Measurements from ENCODE around the gene FNDC3B.
A peak's percentile ranks its signal among the peaks of the same experiment; 100 is the strongest.

The FNDC3B gene

DNA sequence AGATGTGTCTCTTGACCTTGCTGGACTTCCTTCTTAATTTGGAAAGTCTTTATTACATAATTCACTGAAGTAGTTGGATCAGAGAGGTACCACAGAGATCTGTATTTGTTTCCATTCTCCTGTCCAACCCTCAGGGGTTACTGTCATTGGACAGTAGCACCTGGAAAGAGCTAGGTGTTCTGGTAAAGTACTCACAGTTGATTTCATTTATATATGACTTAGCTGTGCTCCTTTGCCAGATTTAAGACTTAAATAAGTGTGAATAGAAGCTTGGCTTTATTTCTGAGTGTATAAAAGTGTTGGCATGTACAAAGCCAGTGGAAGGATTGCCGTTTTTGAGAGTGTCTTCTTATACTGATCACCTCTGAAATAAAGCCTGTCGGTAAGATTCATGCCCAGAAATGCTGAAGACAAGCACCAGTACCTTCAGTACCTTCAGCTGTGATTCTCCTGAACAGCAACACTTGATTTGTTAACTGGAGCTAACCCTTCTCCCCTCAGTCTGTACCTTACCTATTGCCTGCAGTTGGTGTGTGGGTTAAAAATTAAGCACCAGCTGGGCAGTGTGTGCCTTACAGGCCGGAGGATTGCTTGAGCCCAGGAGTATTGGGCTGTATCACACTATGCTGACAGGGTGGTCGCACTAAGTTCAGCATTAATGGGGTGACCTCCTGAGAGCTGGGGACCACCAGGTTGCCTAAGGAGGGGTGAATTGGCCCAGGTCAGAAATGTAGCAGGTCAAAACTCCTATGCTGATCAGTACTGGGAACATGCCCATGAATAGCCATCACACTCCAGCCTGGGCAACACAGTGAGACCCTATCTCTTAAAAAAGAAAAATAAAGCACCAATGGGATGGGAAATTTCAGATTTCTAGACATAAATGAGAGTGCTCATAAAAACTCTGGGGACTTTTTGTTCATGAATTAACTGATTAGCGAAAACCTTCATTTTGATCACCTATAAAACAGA lies 197.7 kb downstream of the FNDC3B start:
- TF ChIP-seq GATA3 (IDR thresholded peaks at IDR 0.05; ENCODE audit: low read depth, low read length) (no peak), GATA2 (IDR thresholded peaks at IDR 0.05; ENCODE audit: low read depth, low read length) (no peak)

GRCh38 chr3:172238188-172238587 lies 198.8 kb downstream of the FNDC3B start:
- TF ChIP-seq GATA3 (IDR thresholded peaks at IDR 0.05; ENCODE audit: low read depth, low read length) (no peak), GATA2 (IDR thresholded peaks at IDR 0.05; ENCODE audit: low read depth, low read length) (no peak)

GRCh38 chr3:172239218-172239790 lies 199.9 kb downstream of the FNDC3B start:
- no peak for TF ChIP-seq GATA3 (IDR thresholded peaks at IDR 0.05; ENCODE audit: low read depth, low read length)

- no peak for TF ChIP-seq GATA3 (IDR thresholded peaks at IDR 0.05; ENCODE audit: low read depth, low read length)
Measured at GRCh38 chr3:172241405-172241804, 202.0 kb downstream of the FNDC3B start.

DNA sequence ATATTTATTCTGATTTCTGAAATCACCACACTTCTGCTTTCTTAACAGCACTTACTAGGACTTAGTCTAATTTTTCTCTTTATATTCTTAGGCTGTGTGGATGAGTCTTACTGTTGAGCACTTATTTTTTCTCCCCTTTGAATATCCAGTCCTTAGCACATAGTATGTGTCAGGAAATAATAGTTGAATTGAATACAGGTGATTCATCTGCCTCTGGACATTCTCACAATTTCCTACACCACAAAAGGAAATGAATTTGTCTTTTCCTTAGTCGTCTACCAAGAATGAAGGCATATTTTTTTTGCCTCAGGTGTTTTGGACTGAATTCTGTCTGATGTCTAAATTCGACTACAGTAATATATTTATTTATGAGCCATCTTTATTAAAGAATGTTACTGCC lies 204.6 kb downstream of the FNDC3B start:
- TF ChIP-seq GATA3 (IDR thresholded peaks at IDR 0.05; ENCODE audit: low read depth, low read length) = no peak
- no peak for TF ChIP-seq GATA2 (IDR thresholded peaks at IDR 0.05; ENCODE audit: low read depth, low read length)

DNA sequence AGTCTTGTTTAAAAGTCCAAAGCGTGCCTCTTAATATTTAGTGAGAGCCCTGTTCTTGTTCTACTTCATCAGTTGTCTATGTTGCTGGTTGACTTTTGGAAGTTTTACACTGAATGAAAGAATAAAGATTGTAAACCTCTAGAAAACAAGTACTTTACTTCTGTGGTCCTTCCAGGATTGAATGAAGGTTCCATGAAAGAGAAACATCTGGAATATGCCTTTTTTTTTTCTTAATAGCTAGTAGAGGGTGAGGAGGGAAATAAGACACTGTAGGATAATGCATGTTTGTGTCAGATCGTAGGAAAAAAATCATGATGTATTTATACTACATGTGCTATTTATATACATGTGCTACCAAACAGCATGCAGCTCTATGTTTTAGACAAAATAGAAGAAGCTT lies 205.9 kb downstream of the FNDC3B start:
- TF ChIP-seq GATA2 (IDR thresholded peaks at IDR 0.05; ENCODE audit: low read depth, low read length) (no peak), GATA3 (IDR thresholded peaks at IDR 0.05; ENCODE audit: low read depth, low read length) (no peak)

DNA sequence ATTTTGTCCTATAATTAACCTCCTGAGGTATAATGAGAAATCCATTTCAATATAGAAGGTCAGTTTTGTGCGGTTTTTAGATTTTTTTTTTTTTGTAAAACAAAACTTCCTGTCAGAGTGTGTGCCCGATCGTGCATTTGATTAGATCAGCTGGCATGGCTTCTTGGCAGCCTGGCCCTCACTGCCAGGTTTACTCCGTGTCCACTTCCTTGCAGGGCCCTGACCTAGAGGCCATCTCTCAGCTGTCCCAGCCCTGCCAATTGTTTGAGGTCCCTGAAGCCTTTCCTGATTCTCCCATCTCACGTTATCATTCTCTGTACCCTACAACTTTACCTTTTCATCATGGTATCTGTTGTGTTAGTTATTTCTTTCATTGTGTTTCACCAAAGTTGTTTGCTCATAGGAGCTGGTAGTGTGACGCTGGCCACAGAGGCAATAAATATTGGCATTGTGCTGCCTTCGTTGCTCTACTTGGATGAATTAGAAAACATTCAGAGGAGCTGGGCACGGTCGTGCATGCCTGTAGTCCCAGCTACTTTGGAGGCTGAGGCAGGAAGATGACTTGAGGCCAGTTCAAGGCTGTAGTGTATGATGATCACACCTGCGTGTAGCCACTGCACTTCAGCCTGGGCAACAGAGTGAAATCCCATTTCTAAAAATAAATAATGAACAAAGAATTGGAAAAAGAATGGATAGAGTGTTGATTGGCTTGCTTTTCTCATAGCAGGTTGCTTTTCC lies 206.9 kb downstream of the FNDC3B start:
- TF ChIP-seq GATA2 (IDR thresholded peaks at IDR 0.05; ENCODE audit: low read depth, low read length) = peak; percentile 46; the same call in 1 of the 2 replicates
- no peak for TF ChIP-seq GATA3 (IDR thresholded peaks at IDR 0.05; ENCODE audit: low read depth, low read length)

DNA sequence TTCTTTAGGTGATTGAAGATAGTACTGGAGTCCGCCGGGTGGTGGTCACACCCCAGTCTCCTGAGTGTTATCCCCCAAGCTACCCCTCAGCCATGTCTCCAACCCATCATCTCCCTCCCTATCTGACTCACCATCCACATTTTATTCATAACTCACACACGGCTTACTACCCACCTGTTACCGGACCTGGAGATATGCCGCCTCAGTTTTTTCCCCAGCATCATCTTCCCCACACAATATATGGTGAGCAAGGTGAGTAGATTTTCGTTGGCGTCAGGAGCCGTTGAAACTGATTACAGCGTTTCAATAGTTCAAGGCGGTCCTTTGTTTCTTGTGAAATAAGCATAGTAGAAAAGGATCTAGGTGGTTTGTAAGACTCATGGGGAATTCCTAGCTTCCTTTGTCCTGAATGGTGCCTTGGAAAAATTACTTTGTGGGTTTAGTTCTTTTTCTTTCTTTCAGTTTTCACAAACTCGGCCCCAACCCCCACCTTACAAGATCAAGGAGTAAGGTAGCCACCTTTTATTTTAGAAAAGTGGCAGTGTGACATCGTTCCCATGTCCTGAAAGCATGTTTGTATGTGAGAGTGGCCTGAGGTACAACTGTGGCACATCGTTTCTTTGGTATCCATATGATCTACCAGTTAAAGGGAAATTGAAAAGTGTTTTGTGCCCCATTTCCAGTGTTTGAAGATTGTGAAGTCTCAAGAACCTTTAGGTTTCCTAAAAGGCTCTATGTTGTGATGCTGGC lies 208.3 kb downstream of the FNDC3B start:
- TF ChIP-seq GATA3 (IDR thresholded peaks at IDR 0.05; ENCODE audit: low read depth, low read length) (no peak), GATA2 (IDR thresholded peaks at IDR 0.05; ENCODE audit: low read depth, low read length) (no peak)

DNA sequence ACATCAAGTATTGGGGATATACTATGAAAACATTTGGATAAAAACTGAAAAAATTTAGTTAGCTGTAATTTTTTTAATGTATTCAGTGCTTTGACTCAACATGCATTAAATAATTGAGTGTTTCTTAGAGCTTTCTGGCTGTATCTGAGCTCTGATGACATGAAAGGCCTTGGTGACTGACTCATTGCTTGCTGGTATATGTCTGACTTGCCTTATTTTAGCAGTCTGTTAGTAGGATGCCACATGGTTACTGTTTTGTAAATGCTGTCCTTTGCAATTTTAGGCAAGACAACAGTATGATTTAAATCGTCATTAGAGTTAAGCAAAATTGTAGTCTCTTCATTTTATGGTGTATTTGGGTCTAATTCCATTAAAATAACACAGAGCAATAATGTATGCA lies 209.7 kb downstream of the FNDC3B start:
- TF ChIP-seq GATA2 (IDR thresholded peaks at IDR 0.05; ENCODE audit: low read depth, low read length) (no peak), GATA3 (IDR thresholded peaks at IDR 0.05; ENCODE audit: low read depth, low read length) (no peak)

DNA sequence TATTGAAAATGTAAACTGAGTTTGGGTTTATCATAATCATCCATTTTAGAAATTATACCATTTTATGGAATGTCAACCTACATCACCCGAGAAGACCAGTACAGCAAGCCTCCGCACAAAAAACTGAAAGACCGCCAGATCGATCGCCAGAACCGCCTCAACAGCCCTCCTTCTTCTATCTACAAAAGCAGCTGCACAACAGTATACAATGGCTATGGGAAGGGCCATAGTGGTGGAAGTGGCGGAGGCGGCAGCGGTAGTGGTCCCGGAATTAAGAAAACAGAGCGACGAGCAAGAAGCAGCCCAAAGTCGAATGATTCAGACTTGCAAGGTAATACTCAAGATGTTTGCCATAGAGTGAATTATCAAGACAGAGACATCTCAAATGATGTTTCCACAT lies 211.8 kb downstream of the FNDC3B start:
- no peak for TF ChIP-seq GATA2 (IDR thresholded peaks at IDR 0.05; ENCODE audit: low read depth, low read length)
- no peak for TF ChIP-seq GATA3 (IDR thresholded peaks at IDR 0.05; ENCODE audit: low read depth, low read length)

GRCh38 chr3:172253200-172253599 lies 213.8 kb downstream of the FNDC3B start:
- TF ChIP-seq GATA3 (IDR thresholded peaks at IDR 0.05; ENCODE audit: low read depth, low read length) (no peak), GATA2 (IDR thresholded peaks at IDR 0.05; ENCODE audit: low read depth, low read length) (no peak)

DNA sequence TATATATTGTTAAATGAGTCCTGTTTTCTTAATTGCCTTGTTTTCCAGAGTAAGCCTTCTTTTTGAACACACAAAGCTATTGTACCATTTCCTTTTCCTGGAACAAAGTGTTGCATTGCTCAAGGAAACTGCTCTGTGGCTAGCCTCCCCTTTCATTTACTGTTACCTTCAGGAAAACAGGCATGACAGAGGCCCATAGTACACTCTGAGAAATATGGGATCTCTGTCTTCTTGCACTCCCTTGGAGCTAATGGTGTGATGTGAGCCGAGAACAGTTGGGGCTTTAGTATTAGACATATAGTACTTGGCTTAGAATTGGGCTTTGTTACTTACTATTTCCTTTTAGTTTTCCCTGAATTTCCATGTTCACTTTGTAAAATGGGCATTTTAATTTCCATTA lies 215.2 kb downstream of the FNDC3B start:
- TF ChIP-seq GATA3 (IDR thresholded peaks at IDR 0.05; ENCODE audit: low read depth, low read length) (no peak), GATA2 (IDR thresholded peaks at IDR 0.05; ENCODE audit: low read depth, low read length) (no peak)

DNA sequence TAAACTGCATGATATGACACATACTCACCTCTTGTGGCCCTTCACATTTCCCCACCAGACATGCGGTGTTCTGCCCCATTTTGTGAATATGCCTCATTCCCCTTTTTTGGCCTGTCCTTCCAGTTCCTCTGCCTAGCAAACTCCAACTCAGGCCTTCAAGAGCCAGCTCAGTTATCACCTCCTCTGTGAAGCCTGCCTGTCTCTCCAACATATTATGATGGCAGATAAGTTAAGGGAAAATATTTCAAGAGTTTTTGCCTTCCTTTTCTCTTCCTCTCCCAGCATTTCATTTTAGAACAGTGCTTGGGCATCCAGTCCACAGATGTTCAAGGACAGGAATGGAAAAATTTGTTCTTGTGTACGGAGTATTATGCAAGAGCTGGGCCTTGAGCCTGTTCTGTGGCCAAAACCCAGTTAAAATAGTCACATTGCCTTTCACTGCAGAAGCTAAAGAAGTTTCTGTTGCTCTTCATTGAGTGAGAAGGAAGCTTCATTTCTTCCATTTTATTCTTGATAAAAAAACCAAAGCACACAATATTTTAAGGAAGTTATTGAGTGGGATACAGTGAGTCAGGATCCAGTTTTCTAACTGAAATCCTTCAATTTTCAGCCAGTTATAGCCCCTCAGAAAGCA lies 216.8 kb downstream of the FNDC3B start:
- TF ChIP-seq GATA3 (IDR thresholded peaks at IDR 0.05; ENCODE audit: low read depth, low read length) (no peak), GATA2 (IDR thresholded peaks at IDR 0.05; ENCODE audit: low read depth, low read length) (no peak)
